Nephron progenitor cell (in vitro differentiated cells): ENCODE measurements around the gene RTL1.

ENCODE experiments used
- DNase-seq: peaks from one replicate; pipeline ENCODE4 v3.0.0; 2021
- H3K27ac Mint-ChIP-seq: 2 replicates; pipeline ENCODE4 v1.8.0; 2021; ENCODE audit warnings: mild to moderate bottlenecking, moderate library complexity, mixed read lengths
- H3K27me3 Mint-ChIP-seq: 2 replicates; pipeline ENCODE4 v1.8.0; 2021; ENCODE audit warnings: mild to moderate bottlenecking, low read depth, mixed read lengths; ENCODE audit not compliant: poor library complexity
- H3K36me3 Mint-ChIP-seq: 2 replicates; pipeline ENCODE4 v1.8.0; 2021; ENCODE audit warnings: low read depth, mixed read lengths
- H3K4me1 Mint-ChIP-seq: 2 replicates; pipeline ENCODE4 v1.8.0; 2021; ENCODE audit warnings: mixed read lengths
- H3K4me3 Mint-ChIP-seq: 2 replicates; pipeline ENCODE4 v1.8.0; 2021; ENCODE audit warnings: mild to moderate bottlenecking, moderate library complexity, mixed read lengths
- H3K9me3 Mint-ChIP-seq: 2 replicates; pipeline ENCODE4 v1.8.0; 2021; ENCODE audit warnings: mild to moderate bottlenecking, moderate library complexity, mixed read lengths
- TF ChIP-seq, protein P1 (sequence below): fragments of 200-600 bp; sonication (generic); IDR thresholded peaks from 2 replicates; pipeline ENCODE4 v1.5.0; 2021; ENCODE audit warnings: antibody characterized with exemption

Gene RTL1

DNA sequence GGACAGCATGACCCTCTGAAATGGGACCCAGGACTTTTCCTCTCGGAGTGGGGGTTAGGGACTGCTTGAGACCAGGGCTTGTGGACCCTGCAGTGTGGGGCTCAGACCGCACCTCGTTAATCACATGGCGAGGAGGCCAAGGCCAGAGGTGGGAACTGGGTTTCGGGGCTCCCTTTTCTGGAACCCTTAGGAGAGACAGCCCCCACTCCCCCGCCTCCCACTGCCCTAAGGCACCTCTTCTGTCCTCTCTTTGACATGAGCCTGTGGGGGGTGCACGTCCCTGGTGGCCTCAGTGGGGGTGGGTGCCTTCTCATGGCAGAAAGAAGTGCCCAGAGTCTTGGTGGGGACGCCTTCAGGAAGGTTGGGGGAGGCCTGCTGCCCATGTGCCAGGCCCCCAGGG lies 24.3 kb downstream of the RTL1 start:
- TF ChIP-seq, protein P1, sequence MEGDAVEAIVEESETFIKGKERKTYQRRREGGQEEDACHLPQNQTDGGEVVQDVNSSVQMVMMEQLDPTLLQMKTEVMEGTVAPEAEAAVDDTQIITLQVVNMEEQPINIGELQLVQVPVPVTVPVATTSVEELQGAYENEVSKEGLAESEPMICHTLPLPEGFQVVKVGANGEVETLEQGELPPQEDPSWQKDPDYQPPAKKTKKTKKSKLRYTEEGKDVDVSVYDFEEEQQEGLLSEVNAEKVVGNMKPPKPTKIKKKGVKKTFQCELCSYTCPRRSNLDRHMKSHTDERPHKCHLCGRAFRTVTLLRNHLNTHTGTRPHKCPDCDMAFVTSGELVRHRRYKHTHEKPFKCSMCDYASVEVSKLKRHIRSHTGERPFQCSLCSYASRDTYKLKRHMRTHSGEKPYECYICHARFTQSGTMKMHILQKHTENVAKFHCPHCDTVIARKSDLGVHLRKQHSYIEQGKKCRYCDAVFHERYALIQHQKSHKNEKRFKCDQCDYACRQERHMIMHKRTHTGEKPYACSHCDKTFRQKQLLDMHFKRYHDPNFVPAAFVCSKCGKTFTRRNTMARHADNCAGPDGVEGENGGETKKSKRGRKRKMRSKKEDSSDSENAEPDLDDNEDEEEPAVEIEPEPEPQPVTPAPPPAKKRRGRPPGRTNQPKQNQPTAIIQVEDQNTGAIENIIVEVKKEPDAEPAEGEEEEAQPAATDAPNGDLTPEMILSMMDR = no peak
- Mint-ChIP-seq H3K36me3 (peaks cover 20% of the 10 kb centered on the region), H3K9me3 (peaks cover 30% of the 10 kb centered on the region), H3K4me1 (peaks cover 8% of the 10 kb centered on the region), H3K4me3 (no peak overlapping the region), H3K27ac (no peak overlapping the region), H3K27me3 (peaks cover 20% of the 10 kb centered on the region)
- DNase-seq = no peak

DNA sequence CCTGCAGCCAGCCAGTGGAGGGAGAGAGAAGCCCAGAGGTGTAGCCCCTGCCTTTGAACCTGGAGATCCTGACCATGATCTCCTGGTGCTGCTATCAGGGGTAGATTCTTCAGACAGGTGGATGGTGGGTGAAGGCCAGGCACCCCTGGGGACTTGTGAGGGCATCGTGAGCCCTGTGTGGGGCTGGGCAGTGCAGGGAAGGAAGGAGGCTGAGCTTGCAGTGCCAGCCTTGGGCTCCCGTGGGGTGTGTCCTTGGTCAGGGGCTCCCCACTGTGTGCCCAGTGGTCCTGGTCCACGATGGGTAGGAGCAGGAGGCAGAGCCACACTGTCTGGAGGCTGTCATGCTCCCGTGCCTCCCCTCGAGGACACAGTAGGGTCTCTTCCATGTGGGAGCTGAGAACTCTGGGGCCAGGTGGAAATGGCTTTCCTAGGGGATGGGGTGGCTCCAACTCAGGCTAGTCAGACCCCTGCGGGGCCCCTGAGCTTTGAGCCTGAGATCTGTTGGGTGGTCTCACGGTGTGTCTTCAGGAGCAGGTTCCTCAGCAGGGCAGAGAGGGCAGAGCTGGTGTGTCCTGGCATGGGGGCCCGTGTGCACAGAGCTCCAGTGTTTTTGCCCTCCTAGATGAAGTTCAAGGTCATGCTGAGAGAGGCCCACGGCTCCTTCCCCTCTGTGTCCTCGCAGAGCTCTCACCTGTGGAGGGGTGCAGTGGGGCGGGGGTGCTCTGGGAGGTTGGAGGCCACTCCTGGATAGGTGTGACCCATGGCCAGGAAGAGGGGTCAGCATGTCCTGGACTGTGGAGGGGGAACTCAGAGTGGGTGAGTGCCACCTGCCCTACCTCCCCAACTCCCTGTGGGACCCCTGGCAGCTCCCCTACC lies 25.0 kb downstream of the RTL1 start:
- Mint-ChIP-seq H3K9me3 (peaks cover 24% of the 10 kb centered on the region), H3K4me3 (no peak overlapping the region), H3K27me3 (peaks cover 16% of the 10 kb centered on the region), H3K36me3 (peaks cover 17% of the 10 kb centered on the region), H3K27ac (no peak overlapping the region), H3K4me1 (peaks cover 8% of the 10 kb centered on the region)
- no peak for DNase-seq
- TF ChIP-seq, protein P1 = no peak

DNA sequence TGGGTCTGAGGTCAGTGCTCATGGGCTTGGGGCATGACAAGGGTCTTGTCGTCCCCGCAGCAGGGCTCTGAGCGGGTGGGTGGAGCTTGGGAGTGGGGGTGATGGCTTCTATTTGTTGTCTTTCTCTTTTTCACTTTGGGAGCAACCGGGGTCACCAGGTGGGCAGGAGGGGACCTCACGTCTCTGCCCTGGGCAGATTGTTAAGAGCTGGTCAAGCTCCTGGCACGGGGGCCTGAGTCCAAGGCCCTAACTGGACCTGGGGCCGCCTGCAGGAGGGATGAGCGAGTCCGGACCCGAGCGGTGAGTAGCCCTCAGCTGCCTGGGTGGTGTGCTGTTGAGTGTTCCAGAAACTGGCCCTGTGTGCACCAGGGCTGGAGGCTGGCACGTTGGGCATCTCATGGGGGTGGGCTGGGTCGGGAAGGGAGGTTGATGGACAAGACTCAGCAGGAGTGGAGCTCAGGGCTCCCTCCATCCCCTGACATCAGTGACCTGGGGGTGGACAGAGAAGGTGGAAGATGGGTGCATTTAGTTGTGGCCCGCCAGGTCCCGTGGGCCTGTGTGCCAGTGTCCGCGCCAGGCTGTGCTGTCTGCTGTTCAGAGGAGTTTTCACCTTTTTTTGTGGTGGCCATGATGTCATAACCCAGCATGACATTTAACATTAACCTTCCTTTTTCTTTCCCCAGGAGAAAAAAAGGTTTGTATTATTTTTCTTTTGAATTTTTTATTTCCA lies 27.5 kb downstream of the RTL1 start:
- TF ChIP-seq, protein P1 = no peak
- peak overlapping the region; percentile 23 for H3K27ac Mint-ChIP-seq

DNA sequence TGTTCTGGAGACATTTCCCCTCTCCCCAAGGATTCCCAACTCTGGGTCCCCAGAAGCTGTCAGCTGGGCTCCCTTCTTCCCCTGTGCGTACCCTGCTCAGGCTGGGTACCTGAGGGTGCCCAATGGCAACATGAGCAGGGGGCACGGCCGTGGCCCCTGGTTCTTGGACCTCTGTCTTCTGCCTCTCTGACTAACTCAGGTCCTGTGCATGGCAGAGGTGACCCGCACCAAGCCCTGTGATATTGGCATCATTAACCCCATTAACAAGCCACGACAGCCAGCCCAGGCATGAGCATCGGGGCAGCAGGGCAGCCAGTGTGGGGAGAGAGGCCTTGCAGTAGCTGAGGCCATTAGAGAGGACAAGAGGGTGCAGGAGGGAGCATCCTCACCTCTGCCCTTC lies 28.4 kb downstream of the RTL1 start:
- Mint-ChIP-seq H3K27me3 (peaks cover 14% of the 10 kb centered on the region), H3K9me3 (peaks cover 6% of the 10 kb centered on the region), H3K4me3 (no peak overlapping the region), H3K4me1 (peaks cover 14% of the 10 kb centered on the region), H3K27ac (no peak overlapping the region), H3K36me3 (no peaks in the 10 kb centered on the region)
- no peak for DNase-seq
- TF ChIP-seq, protein P1 = no peak

More for the DNA sequence above, 27.5 kb downstream of the RTL1 start:
- Mint-ChIP-seq H3K4me3 (no peak overlapping the region), H3K27me3 (peaks cover 14% of the 10 kb centered on the region), H3K36me3 (no peaks in the 10 kb centered on the region), H3K4me1 (peaks cover 14% of the 10 kb centered on the region), H3K9me3 (peaks cover 10% of the 10 kb centered on the region)
- DNase-seq = no peak

DNA sequence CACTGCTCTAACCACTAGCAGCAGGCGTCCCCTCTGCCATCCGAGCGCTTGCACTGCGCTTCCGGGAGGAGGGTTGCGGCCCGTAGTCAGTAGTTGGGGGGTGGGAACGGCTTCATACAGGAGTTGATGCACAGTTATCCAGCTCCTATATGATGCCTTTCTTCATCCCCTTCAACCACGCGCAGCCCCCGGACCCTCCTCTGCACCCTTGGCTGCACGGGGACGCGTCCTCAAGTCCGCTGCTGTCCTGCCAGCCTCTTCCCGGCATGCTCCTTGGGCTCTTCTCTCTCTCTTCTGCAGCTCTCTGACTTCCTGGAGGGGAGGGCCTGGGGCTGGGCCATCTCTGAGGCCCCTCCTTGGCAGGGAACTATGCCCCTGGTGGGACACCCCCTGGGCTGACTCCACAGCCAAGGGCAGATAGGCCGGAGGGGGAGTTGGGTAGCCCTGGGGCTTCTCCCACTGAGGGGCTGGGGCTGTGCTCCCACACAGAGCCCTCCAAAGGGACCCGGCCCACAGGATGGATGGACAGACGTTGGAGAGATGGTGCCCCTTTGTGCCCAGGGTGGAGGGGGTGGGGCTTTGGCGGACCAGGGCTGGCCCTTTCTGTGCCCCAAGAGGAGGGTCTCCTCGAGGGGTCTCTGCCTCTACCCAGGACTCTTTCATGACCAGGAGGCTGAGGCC lies 29.0 kb downstream of the RTL1 start:
- no peak for DNase-seq
- no peaks in the 10 kb centered on the region for H3K36me3 Mint-ChIP-seq
- no peak overlapping the region for H3K27ac Mint-ChIP-seq
- H3K27me3 Mint-ChIP-seq = peaks cover 14% of the 10 kb centered on the region
- no peak overlapping the region for H3K4me3 Mint-ChIP-seq
- H3K4me1 Mint-ChIP-seq = peaks cover 14% of the 10 kb centered on the region
- TF ChIP-seq, protein P1 = no peak
- H3K9me3 Mint-ChIP-seq = peaks cover 6% of the 10 kb centered on the region
